C4-2B (cell line): ENCODE measurements around the gene CLDN1.

Experiments
- ZFX ChIP-seq: fragments of 450-650 bp; IDR thresholded peaks from 2 replicates; pipeline ENCODE4 v1.6.1; 2017
- TF ChIP-seq, protein P1 (sequence below): fragments of 450-650 bp; conservative IDR thresholded peaks from 2 replicates; pipeline ENCODE4 v1.5.1; 2017; ENCODE audit warnings: mild to moderate bottlenecking

DNA sequence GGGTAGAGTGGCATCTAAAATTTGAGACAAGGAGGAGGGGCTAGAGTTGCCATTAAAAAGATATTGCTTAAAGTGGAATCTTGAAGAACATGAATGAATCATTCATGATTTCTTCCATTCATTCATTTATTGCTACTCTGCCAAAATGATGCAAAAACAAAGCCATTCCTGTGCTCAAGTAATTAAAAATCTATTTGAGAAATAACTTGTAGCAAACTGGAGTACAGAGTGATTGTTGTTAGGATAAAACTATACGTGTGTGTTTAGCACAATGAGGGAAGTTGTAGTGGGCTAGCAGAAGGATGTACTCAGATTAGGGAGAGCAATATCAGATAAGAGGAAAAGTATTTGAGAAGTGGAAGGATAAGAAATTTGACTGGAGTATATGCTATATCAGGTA lies 11.7 kb upstream of the CLDN1 start:
- TF ChIP-seq, protein P1, sequence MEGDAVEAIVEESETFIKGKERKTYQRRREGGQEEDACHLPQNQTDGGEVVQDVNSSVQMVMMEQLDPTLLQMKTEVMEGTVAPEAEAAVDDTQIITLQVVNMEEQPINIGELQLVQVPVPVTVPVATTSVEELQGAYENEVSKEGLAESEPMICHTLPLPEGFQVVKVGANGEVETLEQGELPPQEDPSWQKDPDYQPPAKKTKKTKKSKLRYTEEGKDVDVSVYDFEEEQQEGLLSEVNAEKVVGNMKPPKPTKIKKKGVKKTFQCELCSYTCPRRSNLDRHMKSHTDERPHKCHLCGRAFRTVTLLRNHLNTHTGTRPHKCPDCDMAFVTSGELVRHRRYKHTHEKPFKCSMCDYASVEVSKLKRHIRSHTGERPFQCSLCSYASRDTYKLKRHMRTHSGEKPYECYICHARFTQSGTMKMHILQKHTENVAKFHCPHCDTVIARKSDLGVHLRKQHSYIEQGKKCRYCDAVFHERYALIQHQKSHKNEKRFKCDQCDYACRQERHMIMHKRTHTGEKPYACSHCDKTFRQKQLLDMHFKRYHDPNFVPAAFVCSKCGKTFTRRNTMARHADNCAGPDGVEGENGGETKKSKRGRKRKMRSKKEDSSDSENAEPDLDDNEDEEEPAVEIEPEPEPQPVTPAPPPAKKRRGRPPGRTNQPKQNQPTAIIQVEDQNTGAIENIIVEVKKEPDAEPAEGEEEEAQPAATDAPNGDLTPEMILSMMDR = no peak
- no peak for TF ChIP-seq ZFX
